Middle frontal gyrus (tissue), 1 donor: Measurements from ENCODE around the gene GRIN2A.

Source experiments
- DNase-seq: peaks from one replicate; pipeline ENCODE4 v3.0.0-alpha.2; 2015; ENCODE audit warnings: low spot score; ENCODE audit errors: extremely low spot score

The GRIN2A gene

GRCh38 chr16:9971907-9972306, 210.3 kb downstream of the GRIN2A start:
- DNase-seq = no peak

DNA sequence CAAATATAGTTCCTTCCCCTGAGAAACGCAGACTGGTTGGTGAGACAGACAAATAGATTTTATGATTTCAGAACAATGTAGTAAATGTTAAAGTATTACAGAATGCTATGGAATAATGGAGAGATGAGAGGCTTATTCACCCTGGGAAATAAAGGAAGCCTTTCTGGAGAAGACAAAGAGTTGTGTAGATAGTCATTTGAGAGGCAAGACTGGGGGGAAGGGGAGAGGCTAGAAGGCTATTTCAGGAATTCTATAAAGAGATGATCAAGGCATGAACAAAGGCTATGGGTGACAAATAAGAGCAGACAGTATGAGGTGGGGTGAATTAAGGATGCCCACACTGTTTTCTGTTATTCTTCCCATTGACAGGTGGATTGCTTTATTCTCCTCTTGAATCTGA, 211.4 kb downstream of the GRIN2A start:
- no peak for DNase-seq

DNA sequence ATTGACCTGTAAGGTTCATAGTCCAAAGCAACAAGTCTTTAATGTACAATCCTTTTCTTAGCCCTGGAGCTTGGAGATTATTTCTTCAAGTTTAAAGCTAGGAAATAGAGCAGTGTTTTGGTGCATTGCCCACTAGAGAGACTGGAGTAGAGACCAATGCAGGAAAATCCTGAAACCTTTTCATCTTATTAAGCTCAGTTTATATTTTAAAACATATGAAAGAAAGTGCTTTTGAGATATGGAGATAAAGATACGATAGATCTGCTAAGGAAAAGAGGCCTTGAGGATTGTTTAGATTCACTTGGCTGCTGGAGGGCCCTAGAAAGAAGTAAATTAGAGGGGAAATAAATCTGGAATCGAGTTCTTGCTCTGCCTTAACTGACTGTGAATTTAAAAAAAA, 212.0 kb downstream of the GRIN2A start:
- no peak for DNase-seq

- no peak for DNase-seq
Observed at GRCh38 chr16:9969580-9969979, 212.6 kb downstream of the GRIN2A start.

- DNase-seq = no peak
Observed at GRCh38 chr16:9966569-9967157, 215.6 kb downstream of the GRIN2A start.

DNA sequence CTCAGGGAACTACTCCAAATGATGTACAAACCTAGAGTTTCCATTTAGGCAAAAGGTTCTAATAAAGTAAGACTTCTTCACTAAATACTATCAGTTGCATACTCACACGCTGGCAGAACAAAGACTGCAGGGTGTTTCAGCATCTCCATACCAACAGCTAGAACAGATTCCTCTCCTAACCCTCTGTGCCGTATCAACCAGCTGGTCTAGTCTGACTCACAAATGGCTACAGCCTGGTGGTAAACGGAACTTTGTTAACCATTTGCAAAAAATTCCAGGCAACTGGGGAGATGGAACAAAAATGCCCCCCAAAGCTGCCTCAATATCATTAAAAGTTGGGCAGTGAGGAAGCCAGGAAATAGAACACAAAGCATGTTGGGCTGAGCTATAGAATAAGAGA, 217.1 kb downstream of the GRIN2A start:
- peak; percentile 23 for DNase-seq

GRCh38 chr16:9964426-9964825, 217.8 kb downstream of the GRIN2A start:
- DNase-seq = no peak

DNA sequence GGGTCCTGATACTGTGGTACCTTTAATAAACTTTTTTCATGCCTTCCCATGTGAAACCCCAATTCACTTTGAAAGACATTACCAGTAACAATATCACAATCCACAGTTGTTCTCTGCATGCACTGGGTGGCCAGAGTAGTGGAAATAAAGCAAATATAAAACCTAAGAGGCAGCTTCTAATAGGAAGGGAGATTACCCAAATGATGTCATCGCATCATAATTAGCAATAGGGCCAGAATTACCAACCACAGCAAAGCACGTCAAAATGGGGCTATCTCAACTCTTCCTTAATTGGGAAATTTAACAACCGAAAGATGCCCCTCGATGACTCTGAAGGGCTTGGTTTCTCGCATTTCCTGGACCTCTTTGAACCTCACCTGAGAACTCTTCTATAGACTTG, 224.8 kb downstream of the GRIN2A start:
- no peak for DNase-seq

GRCh38 chr16:9957002-9957401, 225.2 kb downstream of the GRIN2A start:
- DNase-seq = no peak

- DNase-seq = no peak
Observed at GRCh38 chr16:9955677-9956076, 226.6 kb downstream of the GRIN2A start.

- no peak for DNase-seq
Observed at GRCh38 chr16:9953908-9954570, 228.2 kb downstream of the GRIN2A start.

GRCh38 chr16:9950658-9951057, 231.6 kb downstream of the GRIN2A start:
- no peak for DNase-seq

- no peak for DNase-seq
Observed at GRCh38 chr16:9949396-9949795, 232.8 kb downstream of the GRIN2A start.

GRCh38 chr16:9948933-9949332, 233.3 kb downstream of the GRIN2A start:
- DNase-seq = no peak

DNA sequence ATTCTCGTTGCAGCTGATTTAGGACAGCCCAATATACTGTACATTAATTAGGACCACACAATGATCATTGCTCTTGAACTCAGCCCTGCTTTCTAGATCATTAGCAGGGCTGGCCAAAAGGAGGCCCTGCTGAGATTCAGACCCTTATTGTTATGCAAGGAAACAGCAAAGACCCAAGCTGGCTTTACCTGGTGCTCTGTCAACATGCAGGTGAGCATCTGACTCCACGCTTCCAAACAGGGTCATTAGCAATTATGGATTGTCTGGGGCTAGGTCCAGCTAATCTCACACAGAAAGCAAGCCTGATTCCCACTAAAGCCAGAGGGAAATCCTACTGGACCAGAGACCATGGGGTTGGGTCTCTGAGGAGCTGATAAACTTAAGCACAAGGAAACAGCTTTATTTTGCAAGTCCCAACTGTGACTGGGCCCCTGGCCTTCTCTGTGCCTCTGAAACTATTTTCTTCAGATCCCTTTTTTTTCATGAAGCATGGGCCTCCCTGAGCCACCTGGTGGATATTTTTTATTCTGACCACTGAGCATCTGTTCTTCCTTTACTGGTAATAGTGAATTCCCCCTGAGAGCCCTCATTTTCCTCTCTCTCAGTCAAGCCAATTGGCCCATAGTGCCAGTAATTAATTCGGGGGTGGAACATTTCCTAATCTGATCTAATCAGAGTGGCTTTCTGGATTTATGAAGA, 236.1 kb downstream of the GRIN2A start:
- DNase-seq = no peak

DNA sequence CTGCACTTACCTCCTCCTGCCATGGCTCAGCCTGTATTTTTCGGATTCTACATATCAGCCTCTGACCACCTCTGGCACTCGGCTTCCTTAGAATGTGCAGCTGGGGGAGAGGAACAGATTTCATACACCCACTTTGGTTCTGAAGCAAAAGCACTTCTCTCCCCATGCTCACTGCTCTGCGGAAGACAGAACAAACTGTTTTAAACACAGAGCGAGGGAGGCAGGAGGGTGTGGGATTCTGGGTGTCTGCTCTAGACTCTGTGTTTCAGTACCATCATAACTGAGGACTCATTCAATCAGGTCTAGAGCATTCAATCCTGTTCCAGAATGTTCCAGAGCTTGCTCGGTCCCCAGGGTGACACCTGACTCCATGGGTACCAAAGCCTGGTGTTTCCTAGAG, 239.1 kb downstream of the GRIN2A start:
- DNase-seq = peak; percentile 44

DNA sequence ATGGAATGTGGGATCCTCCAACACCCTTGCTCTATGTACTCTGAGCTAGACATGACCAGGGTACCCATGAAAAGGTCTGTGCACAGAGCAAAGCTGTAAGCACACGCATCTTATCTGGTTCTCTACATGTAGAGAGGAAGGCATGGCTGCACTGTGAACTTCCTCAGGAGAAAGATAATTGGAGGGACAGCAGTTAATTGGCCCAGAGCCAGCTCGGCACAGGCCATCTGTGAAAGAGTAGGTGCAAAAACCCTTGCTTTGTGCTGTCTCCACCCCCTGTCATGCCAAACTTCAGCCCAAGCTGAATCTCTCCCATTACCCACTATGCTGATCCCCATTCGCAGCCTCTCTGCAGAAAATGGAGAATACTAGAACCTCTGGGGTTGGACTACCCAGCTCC, 241.0 kb downstream of the GRIN2A start:
- DNase-seq = no peak

GRCh38 chr16:9934723-9935508, 247.3 kb downstream of the GRIN2A start:
- DNase-seq = no peak

- no peak for DNase-seq
Observed at GRCh38 chr16:9932919-9933653, 249.1 kb downstream of the GRIN2A start.

DNA sequence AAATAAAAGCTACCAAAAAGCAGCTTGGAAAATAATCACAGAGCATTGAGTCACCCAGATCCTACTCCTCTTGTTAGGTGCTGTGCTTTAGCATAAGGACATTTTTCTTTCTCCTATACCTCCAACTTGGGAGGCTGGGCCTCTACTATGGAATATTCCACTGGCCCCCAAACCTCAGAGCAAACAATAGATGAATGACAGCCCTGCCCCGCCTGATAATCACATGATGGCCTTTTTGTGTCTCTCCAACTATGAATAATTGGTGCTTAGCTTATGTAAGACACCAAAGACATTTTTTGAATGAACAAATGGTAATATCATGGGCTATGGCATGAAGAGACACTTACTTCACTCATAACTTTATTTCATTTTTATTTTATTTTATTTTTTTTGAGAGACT, 250.2 kb downstream of the GRIN2A start:
- no peak for DNase-seq

GRCh38 chr16:9929836-9930235, 252.4 kb downstream of the GRIN2A start:
- no peak for DNase-seq
